ENCODE data around the gene VSX2.

Gene VSX2

DNA sequence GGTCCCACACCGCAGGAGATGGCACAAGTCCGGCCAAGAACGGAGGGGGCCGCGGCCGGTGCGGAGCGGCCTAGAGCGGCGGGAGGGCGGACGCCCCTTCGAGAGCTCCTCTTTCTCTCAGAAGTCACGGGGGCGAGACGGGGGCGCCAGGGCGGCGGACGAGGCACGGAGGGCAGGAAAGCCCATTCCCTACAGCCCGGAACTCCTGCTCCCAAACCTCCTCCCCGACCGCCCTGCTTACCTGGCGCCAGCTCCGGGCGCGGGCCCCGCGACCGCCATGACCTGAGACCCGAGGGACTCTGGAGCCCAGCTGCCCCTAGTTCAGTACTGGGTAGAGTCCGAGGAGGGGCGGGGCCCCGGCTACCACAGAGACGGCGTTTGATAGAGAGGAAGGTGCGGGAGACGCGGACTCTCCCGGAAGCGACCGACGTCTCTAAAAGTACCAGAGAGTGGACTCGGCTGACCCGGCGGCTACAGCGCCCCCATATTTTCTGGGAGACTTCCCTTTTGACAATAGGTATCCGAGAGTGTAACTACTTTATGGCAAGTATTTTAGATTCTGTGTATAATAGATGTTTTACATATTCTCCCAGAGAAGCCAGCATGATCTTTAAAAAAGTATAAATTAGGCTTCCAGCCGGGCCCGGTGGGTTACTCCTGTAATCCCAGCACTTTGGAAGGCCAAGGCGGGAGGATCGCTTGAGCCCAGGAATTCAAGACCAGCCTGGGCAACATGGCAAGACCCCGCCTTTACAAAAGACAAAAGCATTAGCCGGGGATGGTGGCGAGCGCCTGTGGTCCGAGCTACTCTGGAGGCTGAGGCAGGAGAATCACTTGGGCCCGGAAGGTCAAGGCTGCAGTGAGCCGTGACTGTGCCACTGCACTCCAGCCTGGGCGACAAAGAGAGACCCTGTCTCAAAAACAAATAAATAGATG lies 63.7 kb downstream of the VSX2 start, which contains the start of gene ABCD4 (continued):
- no peak for TF ChIP-seq ZNF140 (tag by site-specific recombination; IDR thresholded peaks at IDR 0.05)
- no peak for TF ChIP-seq ZNF654 (tag by site-specific recombination; IDR thresholded peaks at IDR 0.05; ENCODE audit: low read depth)
- TF ChIP-seq TCF7L2 (IDR thresholded peaks at IDR 0.05; ENCODE audit: borderline replicate concordance, low read depth, low read length): no peak
- no peak for TF ChIP-seq ZNF624 (tag by site-specific recombination; IDR thresholded peaks at IDR 0.05)
- TF ChIP-seq ZNF701 (tag by site-specific recombination; IDR thresholded peaks at IDR 0.05): no peak
- TF ChIP-seq KLF10 (tag by site-specific recombination; IDR thresholded peaks at IDR 0.05): peak; percentile 40
- peak; percentile 58; the same call in 1 of the 2 replicates for TF ChIP-seq ZNF76 (tag by site-specific recombination; IDR thresholded peaks at IDR 0.05; ENCODE audit: borderline replicate concordance, low read depth)
- peak; percentile 36; the same call in 1 of the 2 replicates for TF ChIP-seq ZSCAN30 (tag by site-specific recombination; IDR thresholded peaks at IDR 0.05)
- TF ChIP-seq ZNF626 (tag by site-specific recombination; IDR thresholded peaks at IDR 0.05): no peak
- no peak for TF ChIP-seq ZNF221 (tag by site-specific recombination; IDR thresholded peaks at IDR 0.05; ENCODE audit: borderline replicate concordance)
- TF ChIP-seq ZNF366 (tag by site-specific recombination; conservative IDR thresholded peaks at IDR 0.05): no peak
- peak; percentile 38; the same call in 1 of the 2 replicates for TF ChIP-seq ZNF600 (tag by site-specific recombination; IDR thresholded peaks at IDR 0.05)
- no peak for TF ChIP-seq ZNF776 (tag by site-specific recombination; IDR thresholded peaks at IDR 0.05; ENCODE audit: borderline replicate concordance)
- TF ChIP-seq, protein P1, sequence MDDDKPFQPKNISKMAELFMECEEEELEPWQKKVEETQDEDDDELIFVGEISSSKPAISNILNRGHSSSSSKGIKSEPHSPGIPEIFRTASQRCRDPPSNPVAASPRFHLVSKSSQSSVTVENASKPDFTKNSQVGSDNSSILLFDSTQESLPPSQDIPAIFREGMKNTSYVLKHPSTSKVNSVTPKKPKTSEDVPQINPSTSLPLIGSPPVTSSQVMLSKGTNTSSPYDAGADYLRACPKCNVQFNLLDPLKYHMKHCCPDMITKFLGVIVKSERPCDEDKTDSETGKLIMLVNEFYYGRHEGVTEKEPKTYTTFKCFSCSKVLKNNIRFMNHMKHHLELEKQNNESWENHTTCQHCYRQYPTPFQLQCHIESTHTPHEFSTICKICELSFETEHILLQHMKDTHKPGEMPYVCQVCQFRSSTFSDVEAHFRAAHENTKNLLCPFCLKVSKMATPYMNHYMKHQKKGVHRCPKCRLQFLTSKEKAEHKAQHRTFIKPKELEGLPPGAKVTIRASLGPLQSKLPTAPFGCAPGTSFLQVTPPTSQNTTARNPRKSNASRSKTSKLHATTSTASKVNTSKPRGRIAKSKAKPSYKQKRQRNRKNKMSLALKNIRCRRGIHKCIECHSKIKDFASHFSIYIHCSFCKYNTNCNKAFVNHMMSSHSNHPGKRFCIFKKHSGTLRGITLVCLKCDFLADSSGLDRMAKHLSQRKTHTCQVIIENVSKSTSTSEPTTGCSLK (tag by site-specific recombination; IDR thresholded peaks at IDR 0.05): no peak
- no peak; the same call in 1 of the 2 replicates for TF ChIP-seq ZNF2 (tag by site-specific recombination; IDR thresholded peaks at IDR 0.05)
- TF ChIP-seq ZNF324 (tag by site-specific recombination; IDR thresholded peaks at IDR 0.05): peak; percentile 49; the same call in 1 of the 2 replicates
- no peak for TF ChIP-seq ZNF768 (tag by site-specific recombination; IDR thresholded peaks at IDR 0.05)
- TF ChIP-seq, protein P2, sequence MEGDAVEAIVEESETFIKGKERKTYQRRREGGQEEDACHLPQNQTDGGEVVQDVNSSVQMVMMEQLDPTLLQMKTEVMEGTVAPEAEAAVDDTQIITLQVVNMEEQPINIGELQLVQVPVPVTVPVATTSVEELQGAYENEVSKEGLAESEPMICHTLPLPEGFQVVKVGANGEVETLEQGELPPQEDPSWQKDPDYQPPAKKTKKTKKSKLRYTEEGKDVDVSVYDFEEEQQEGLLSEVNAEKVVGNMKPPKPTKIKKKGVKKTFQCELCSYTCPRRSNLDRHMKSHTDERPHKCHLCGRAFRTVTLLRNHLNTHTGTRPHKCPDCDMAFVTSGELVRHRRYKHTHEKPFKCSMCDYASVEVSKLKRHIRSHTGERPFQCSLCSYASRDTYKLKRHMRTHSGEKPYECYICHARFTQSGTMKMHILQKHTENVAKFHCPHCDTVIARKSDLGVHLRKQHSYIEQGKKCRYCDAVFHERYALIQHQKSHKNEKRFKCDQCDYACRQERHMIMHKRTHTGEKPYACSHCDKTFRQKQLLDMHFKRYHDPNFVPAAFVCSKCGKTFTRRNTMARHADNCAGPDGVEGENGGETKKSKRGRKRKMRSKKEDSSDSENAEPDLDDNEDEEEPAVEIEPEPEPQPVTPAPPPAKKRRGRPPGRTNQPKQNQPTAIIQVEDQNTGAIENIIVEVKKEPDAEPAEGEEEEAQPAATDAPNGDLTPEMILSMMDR (tag by site-specific recombination; IDR thresholded peaks at IDR 0.05): peak; percentile 55; the same call in 1 of the 2 replicates
- TF ChIP-seq, protein P3, sequence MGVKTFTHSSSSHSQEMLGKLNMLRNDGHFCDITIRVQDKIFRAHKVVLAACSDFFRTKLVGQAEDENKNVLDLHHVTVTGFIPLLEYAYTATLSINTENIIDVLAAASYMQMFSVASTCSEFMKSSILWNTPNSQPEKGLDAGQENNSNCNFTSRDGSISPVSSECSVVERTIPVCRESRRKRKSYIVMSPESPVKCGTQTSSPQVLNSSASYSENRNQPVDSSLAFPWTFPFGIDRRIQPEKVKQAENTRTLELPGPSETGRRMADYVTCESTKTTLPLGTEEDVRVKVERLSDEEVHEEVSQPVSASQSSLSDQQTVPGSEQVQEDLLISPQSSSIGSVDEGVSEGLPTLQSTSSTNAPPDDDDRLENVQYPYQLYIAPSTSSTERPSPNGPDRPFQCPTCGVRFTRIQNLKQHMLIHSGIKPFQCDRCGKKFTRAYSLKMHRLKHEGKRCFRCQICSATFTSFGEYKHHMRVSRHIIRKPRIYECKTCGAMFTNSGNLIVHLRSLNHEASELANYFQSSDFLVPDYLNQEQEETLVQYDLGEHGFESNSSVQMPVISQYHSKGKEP (tag by site-specific recombination; IDR thresholded peaks at IDR 0.05): no peak
- TF ChIP-seq, protein P4, sequence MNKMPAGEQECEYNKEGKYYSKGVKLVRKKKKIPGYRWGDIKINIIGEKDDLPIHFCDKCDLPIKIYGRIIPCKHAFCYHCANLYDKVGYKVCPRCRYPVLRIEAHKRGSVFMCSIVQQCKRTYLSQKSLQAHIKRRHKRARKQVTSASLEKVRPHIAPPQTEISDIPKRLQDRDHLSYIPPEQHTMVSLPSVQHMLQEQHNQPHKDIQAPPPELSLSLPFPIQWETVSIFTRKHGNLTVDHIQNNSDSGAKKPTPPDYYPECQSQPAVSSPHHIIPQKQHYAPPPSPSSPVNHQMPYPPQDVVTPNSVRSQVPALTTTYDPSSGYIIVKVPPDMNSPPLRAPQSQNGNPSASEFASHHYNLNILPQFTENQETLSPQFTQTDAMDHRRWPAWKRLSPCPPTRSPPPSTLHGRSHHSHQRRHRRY (tag by site-specific recombination; IDR thresholded peaks at IDR 0.05): no peak
- TF ChIP-seq KLF7 (tag by site-specific recombination; IDR thresholded peaks at IDR 0.05; ENCODE audit: borderline replicate concordance): 0 out of 2 replicates have a peak, but pooled peaks have one; percentile 11
- TF ChIP-seq ZNF561 (tag by site-specific recombination; IDR thresholded peaks at IDR 0.05; ENCODE audit: borderline replicate concordance): peak; percentile 47; the same call in 1 of the 2 replicates
- TF ChIP-seq TRIM28 (IDR thresholded peaks at IDR 0.05; ENCODE audit: borderline replicate concordance, low read length): peak; percentile 34; the same call in 1 of the 2 replicates
- TF ChIP-seq, protein P5, sequence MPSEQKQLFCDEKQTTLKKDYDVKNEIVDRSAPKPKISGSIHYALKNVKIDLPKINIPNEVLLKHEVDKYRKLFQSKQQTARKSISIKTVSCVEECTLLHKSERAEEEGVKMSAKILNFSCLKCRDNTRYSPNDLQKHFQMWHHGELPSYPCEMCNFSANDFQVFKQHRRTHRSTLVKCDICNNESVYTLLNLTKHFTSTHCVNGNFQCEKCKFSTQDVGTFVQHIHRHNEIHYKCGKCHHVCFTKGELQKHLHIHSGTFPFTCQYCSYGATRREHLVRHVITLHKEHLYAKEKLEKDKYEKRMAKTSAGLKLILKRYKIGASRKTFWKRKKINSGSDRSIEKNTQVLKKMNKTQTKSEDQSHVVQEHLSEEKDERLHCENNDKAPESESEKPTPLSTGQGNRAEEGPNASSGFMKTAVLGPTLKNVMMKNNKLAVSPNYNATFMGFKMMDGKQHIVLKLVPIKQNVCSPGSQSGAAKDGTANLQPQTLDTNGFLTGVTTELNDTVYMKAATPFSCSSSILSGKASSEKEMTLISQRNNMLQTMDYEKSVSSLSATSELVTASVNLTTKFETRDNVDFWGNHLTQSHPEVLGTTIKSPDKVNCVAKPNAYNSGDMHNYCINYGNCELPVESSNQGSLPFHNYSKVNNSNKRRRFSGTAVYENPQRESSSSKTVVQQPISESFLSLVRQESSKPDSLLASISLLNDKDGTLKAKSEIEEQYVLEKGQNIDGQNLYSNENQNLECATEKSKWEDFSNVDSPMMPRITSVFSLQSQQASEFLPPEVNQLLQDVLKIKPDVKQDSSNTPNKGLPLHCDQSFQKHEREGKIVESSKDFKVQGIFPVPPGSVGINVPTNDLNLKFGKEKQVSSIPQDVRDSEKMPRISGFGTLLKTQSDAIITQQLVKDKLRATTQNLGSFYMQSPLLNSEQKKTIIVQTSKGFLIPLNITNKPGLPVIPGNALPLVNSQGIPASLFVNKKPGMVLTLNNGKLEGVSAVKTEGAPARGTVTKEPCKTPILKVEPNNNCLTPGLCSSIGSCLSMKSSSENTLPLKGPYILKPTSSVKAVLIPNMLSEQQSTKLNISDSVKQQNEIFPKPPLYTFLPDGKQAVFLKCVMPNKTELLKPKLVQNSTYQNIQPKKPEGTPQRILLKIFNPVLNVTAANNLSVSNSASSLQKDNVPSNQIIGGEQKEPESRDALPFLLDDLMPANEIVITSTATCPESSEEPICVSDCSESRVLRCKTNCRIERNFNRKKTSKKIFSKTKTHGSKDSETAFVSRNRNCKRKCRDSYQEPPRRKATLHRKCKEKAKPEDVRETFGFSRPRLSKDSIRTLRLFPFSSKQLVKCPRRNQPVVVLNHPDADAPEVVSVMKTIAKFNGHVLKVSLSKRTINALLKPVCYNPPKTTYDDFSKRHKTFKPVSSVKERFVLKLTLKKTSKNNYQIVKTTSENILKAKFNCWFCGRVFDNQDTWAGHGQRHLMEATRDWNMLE (tag by site-specific recombination; conservative IDR thresholded peaks at IDR 0.05; ENCODE audit: low read depth): peak; percentile 76
- TF ChIP-seq ZFHX2 (tag by site-specific recombination; conservative IDR thresholded peaks at IDR 0.05): peak; percentile 43
- TF ChIP-seq ZEB2 (tag by site-specific recombination; IDR thresholded peaks at IDR 0.05): peak; percentile 54; the same call in 1 of the 2 replicates
- TF ChIP-seq ZNF658 (tag by site-specific recombination; IDR thresholded peaks at IDR 0.05): no peak
